Measurements from ENCODE around the gene VPS33A.

DNA sequence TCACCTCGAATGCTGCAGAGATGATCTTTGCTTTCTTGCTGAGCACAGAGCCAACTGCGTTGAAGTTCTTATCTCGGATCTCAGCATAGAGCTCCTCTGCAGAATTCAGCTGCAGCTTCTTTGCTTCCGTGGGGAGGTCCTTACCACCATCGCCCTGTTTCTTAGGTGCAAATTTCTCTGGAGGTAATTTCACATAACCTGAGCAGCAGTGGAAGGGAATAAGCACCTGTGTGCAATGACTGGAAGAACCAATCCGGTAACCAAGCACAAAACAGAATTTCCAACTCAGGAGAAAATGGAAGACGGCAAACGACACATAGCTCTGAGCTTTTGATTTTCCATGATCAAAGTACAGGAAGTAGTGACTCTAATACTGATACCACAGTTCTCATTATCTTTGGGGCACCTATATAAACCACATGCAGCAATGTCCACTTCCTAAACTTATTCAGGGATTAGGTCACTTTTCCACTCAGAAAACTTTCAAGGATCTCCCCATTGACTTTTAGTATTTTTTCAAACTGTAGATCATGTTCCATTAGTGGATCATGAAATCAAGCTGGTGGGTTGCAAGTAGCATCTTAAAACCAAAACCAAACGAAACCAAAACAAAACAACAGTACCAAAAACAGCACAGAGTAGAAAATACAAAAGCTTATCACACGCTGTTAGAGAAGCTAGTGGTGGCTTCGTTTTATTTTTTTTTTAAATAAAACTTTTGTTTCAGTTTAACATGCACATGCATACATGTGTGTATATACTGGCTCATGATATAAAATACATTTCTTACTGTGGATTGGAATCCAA, 21.5 kb downstream of the VPS33A start:
- TF ChIP-seq TAF1 (IDR thresholded peaks at IDR 0.05; ENCODE audit: borderline replicate concordance, insufficient read depth, low read length) (no peak), POLR2AphosphoS5 (IDR thresholded peaks at IDR 0.05; ENCODE audit: low read depth, low read length) (no peak), SIN3A (IDR thresholded peaks at IDR 0.05; ENCODE audit: borderline replicate concordance, insufficient read depth, low read length) (no peak), FOXP2 (optimal IDR thresholded peaks at IDR 0.05; ENCODE audit: borderline replicate concordance, extremely low read depth, extremely low read length, insufficient read depth) (no peak)
- TF ChIP-seq, protein P1, sequence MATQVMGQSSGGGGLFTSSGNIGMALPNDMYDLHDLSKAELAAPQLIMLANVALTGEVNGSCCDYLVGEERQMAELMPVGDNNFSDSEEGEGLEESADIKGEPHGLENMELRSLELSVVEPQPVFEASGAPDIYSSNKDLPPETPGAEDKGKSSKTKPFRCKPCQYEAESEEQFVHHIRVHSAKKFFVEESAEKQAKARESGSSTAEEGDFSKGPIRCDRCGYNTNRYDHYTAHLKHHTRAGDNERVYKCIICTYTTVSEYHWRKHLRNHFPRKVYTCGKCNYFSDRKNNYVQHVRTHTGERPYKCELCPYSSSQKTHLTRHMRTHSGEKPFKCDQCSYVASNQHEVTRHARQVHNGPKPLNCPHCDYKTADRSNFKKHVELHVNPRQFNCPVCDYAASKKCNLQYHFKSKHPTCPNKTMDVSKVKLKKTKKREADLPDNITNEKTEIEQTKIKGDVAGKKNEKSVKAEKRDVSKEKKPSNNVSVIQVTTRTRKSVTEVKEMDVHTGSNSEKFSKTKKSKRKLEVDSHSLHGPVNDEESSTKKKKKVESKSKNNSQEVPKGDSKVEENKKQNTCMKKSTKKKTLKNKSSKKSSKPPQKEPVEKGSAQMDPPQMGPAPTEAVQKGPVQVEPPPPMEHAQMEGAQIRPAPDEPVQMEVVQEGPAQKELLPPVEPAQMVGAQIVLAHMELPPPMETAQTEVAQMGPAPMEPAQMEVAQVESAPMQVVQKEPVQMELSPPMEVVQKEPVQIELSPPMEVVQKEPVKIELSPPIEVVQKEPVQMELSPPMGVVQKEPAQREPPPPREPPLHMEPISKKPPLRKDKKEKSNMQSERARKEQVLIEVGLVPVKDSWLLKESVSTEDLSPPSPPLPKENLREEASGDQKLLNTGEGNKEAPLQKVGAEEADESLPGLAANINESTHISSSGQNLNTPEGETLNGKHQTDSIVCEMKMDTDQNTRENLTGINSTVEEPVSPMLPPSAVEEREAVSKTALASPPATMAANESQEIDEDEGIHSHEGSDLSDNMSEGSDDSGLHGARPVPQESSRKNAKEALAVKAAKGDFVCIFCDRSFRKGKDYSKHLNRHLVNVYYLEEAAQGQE (IDR thresholded peaks at IDR 0.05; ENCODE audit: insufficient read depth in 1 of 2, low read depth in 2 of 2, low read length in 2 of 2) = no peak

Data from PFSK-1 (cell line).